ENCODE measurements around the gene RNU11.
A peak's percentile ranks its signal among the peaks of the same experiment; 100 is the strongest.
"Not testable (repeated sequence)": the region's sequence is repeated elsewhere in the genome, so short reads cannot be mapped to it uniquely, and the experiment has no call there.

The RNU11 gene

DNA sequence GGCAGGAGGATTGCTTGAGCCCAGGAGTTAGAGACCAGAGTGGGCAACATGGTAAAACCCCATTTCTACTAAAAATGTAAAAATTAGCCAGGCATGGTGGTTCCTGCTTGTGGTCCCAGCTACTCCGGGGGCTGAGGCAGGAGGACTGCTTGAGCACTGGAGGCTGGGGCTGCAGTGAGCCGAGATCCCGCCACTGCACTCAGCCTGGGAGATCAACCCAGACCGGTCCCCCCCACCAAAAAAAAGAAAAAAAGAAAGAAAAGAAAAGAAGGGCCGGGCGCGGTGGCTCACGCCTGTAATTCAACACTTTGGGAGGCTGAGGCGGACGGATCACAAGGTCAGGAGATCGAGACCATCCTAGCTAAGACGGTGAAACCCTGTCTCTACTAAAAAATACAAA is 18.4 kb downstream of the RNU11 start:
- DNase-seq = no peak

DNA sequence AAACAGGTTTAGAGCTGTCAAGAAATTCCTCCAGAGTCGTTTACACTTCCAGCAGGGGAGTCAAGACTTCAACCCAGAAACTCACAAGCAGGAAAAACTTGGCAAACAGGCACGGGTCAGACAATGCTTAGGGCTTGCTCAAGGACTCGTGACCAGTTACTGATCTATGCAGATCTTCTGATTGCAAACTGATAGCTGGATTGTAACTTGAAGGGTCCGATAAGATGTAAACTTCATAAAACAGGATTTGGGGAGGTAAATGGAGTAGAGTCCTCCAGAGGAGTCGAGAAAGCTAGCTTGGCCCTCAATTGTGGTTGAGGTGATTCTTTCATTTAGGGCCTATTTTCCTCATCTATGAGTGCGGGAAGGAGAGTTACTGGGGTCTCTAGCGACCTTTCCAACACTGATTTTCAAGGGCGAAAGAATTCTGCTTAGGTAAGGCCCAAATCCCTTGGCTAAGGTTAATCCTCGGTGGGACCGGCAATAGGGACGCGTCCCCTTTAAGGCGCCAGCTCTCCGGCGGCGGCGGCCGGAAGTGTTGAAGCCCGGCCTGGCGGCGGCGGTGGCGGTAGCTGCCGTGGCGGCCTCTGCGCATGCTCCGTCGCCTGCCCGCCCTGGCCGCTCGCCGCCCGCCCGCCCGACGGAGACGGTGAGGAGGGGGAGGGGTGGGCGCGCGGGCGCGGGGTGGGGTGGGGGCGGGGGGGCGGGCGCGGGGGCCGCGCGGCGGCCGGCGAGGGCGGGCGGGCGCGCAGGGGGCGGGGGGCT is 20.0 kb downstream of the RNU11 start, which contains the start of gene GMEB1:
Gene GMEB1, plus strand, starts transcription at position 594 of the 765 bp plus-strand sequence. CDS start 14,829 bp downstream, outside the sequence.
- peak; percentile 89 for DNase-seq

DNA sequence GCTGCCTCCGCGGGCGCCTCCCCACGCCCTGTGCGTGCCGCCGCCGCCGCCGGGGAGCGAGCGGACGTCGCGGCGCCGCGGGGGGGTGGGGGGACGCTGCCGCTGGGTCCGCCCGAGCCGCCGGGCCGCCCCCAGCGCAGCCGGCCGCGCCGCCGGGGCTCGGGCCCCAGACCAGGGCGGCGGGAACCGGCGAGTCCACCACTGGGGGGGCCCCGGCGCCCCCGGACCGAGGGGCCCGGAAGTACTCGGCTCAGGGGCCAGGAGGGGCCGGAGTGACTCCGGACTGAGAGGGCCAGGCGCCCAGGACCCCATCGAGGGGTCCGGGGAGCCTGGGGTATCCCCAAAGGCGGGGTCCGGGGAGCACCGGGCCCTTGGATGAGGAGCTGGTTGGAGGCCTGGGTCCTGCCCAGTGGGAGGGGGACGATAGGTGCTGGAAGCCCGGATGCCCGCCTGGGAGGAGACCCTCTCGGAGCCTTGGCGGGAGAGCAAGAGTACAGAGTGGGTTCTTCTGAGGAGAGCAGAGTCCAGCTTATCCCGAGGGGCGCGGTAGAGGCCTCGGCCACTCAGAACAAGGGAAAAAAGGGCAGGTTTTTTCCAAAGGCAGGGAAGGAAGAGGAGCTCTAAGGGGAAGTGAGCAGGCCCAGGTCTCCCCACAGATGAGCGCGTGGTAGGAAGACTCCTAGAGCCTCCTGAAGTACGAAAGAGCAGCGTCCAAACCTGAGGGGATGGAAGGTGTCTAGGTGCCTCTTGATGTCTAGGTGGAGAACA is 20.7 kb downstream of the RNU11 start:
- DNase-seq = peak; percentile 35

DNA sequence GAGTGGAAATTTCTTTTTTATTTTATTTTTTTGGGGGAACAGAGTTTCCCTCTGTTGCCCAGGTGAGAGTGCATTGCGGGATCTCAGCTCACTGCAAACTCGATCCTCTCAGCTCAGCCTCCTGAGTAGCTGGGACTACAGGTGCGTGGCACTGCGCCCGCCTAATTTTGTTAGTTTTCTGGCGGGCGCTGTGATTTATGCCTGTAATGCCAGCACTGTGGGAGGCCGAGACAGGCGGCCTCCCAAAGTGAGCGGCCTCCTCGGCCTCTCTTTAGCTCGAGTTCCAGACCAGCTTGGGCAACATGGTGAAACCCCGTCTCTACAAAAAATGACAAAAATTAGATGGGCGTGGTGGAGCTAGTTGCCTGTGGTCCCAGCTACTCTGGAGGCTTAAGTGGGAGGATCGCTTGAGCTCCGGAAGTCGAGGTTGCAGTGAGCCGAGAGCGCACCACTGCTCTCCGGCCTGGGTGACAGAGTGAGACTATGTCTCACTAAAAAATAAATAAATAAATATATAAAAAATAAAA is 22.9 kb downstream of the RNU11 start:
- DNase-seq = no peak

DNA sequence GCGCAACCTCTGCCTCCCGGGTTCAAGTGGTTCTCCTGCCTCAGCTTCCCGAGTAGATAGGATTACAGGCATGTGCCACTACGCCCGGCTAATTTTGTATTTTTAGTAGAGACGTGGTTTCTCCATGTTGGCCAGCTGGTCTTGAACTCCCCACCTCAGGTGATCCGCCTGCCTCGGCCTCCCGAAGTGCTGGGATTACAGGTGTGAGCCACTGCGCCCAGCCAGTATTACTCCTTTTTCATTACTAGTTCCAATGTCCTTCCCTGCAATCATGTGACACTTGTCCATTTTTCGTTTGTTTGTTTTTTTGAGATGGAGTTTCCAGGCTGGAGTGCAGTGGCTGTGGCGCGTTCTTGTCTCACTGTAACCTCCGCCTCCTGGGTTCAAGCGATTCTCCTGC is 24.6 kb downstream of the RNU11 start:
- DNase-seq = not testable (repeated sequence)

DNA sequence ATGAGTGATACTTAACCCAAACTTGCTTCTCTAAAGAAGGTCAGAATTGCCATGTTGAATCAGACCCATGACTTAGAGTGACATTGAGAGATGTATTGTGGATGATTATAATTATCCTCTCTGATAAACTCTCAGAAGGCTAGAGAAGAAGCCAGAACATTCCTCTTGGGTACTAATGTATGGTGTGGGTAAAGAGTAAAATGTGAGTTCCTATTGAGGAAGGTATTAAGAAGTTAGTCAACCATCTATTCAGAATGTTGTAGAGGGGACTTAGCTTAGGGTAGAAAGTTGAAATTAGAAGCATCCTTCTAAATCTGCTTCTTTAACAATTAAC is 27.5 kb downstream of the RNU11 start:
- DNase-seq = no peak

DNA sequence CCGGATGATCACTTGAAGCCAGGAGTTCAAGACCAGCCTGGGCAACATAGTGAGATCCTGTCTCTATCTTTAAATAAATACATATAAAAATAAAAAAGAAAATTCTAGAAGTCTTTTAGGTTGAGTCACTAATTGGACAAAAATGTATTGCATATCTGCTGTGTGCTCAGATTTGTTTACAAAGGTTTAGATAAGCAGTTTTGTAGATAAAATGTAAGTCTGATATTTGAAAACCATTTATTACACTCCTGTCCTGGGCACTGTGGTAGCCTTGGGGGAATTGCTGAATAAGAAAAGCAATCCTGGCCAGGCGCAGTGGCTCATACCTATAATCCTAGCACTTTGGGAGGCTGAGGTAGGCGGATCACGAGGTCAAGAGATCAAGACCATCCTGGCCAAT is 31.8 kb downstream of the RNU11 start:
- DNase-seq = no peak

DNA sequence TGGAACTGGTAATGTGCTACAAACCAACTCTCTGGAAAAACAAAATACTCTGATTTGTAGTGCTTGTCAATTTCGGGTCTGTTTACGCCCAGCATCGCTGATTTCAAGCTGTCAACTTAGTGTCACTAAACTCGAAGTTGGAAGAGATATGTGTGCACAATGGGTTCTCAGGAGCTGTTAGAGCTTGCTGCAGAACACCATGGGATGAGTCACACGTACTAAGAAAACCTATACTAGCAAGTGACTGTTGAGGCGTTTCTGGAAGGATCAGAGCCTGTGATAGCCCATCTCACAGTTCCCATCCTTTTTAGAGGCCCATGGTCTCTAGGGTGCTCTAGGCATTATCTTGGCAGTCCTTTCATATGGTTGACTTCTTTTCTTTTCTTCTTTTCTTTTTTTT is 34.4 kb downstream of the RNU11 start:
- no peak for DNase-seq

DNA sequence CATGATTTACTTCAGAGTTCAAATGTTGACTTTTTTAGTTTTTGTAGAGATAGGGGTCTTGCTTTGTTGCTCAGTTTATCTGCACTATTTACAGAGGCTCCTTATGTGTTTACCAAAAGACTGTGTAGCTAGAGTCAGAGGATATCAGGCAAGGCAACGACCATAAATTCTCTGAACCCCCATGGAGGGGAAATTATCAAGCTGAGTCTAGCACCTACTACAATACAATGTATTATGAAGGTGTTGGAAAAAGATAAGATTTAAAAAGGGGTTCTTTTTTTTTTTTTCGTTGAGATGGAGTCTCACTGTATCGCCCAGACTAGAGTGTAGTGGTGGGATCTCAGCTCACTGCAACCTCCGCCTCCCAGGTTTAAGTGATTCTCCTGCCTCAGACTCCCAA is 36.5 kb downstream of the RNU11 start:
- DNase-seq = no peak

DNA sequence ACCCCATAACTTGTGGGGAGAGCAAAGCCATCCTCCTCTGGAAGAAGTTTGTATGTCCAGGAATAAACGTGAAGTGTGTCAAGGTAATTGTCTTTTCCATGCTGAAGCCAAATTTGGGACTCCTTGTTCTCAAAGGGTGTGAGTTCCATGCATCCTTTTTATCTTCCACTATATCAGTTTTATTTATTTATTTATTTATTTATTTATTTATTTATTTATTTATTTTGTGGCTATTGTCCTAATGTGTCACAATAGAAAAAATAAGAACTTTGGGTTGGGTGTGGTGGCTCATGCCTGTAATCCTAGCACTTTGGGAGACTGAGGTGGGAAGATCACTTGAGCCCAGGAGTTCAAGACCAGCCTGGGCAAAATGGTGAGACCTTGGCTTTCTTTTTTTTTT is 43.2 kb downstream of the RNU11 start:
- not testable (repeated sequence) for DNase-seq

All from NCI-H1436 (cell line).